Activated T-cell treated with anti-CD3 and anti-CD28 coated beads for 48 hours (primary cell): ENCODE data around the gene ZNF264.

Experiments
- DNase-seq: peaks from one replicate; pipeline ENCODE4 v3.0.0-alpha.2; 2020; ENCODE audit warnings: low read depth

The ZNF264 gene

DNA sequence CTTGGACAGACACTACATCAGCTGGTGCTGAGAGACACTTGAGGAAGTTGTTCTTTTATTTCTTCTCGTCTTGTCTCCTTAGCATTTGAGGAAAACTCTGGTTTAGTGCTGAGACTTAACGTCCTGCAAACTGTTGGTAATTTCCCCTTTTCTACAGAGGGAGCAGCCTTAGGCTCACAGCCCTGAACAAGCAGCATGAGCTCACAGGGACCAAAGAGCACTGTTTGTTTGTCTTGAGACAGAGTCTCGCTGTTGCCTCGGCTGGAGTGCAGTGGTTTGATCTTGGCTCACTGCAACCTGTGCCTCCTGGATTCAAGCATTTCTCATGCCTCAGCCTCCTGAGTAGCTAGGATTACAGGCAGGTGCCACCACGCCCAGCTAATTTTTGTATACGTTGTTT lies 54.7 kb downstream of the ZNF264 start:
- no peak for DNase-seq

DNA sequence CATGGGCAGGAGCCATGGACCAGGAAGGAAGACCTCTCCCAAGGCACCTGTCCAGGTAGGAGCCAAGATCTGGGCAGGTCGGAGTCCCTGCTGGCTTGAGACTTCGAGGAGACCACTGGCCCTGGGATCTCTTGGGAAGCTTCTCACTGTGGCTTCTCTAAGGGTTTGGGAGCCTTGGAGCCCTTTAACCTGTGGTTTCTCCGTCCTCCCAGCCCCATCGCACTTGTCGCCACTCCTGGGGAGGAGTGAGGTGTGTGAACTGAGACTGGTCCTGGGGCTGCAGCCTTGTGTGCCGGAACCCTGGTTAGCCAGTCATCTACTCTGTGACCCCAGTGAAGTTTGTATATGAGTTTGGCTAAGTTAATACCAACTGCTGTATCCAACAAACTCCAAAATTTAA lies 57.3 kb downstream of the ZNF264 start:
- DNase-seq, result no peak

DNA sequence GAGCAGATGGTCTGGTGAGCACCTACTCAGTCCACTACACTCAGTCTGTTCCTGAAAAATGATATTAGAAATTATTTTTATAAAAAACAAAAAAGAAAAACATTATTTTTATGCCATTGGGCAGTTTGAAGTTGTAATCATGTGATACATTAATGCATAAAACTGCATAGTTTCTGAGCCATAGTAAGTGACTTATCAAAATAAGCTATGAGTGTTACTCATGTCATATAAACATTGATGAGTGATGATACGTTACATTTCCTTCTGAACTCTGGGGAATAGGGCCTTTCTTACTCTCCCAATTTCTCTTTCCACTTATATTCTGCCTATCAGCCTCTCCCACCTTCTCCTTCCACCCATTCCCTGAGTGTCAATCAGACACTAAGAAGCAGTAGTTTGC lies 58.0 kb downstream of the ZNF264 start:
- DNase-seq, result no peak

DNA sequence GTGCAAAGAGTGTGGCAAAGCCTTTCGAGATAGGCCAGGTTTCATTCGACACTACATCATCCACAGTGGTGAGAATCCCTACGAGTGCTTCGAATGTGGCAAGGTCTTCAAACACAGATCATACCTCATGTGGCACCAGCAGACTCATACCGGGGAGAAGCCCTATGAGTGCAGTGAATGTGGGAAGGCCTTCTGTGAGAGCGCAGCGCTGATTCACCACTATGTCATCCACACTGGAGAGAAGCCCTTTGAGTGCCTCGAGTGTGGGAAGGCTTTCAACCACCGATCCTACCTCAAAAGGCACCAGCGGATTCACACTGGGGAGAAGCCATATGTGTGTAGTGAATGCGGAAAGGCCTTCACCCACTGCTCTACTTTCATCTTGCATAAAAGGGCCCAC lies 62.5 kb downstream of the ZNF264 start:
- peak; percentile 11 for DNase-seq

DNA sequence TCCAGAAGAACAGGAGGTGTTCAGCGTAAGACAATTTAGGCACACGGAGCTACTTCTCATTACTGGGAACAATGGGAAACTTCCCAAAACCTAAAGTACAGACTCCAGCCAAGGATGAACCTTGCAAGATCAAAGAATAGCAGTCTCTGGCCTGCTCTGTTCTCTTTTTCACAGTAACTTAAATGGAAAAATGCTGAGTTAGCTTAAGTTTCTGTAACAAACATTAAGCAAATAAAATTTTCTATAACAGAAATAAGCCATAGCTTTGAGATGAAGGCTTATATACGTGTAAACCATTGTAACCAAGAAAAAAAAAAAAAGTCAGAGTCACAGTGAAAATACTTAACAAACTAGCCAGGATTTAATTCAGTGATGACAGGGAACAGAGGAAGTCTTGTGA lies 70.7 kb downstream of the ZNF264 start:
- no peak for DNase-seq

DNA sequence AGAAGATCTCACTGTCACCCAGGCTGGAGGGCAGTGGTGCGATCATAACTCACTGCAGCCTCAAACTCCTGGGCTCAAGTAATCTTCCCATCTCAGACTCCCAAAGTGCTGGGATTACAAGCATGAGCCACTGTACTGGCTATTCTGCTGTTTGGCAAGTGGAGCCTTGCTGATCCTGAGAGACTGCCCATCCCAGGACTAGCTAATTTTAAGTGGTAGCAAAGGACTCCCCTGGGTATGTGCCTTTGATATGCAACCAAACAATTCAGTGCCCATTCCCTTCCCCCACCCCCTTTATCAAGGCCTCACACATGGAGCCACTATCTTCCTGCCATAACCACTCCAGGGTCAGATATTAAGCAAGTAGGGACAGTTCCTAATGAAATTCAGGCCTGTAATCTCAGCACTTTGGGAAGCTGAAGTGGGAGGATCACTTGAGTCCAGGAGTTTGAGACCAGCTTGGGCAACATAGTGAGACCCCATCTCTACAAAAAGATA lies 72.0 kb downstream of the ZNF264 start:
- no peak for DNase-seq

DNA sequence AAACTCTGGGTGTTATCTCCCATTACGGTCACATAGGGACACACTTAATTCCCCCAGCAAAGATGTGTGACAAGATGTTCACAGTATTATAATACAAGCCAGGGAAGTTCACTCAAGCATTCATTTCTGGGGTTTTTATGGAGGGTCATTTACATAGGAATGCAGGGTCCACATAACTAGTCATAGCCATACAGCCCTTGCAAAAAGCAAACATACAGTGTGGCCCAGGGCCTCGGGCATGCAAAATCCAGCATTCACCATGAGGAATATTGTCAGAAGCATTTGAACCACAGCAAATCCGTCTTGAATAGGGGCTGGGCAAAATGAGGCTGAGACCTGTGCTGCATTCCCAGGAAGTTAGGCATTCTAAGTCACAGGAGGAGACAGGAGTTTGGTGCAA lies 76.0 kb downstream of the ZNF264 start:
- DNase-seq, result no peak

DNA sequence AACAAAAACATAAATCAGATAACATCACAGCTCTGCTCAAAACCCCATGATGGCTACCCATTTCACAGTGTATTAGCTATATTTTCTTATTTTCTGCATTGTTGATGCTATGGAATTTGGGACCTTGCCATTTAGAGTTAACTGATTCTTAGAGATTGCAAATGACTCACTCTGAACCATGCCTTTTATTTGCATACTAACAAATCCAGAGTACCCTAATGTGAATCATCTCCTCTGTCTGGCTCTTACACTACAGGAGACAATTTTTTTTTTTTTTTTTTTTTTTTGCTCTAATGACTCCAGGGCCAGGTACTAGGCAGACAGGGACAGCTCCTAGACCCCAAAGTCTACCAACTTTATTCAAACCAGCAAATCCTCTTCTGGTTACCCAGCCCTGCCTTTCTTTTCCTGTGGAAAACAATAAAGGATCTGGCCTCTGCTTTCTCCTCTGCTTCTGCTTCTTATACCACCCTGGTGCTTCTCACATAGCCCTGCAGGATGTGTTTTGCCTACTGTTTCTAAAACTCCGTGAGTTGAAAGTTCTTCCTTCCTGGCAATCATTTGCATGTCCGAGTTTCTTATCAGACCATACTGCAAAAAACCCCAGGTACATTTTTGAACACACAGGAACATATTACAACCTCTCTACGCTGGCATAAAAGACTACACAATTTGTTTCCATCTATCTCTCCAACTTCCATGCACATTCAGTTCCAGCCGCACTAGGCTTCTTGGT lies 78.4 kb downstream of the ZNF264 start:
- no peak for DNase-seq

DNA sequence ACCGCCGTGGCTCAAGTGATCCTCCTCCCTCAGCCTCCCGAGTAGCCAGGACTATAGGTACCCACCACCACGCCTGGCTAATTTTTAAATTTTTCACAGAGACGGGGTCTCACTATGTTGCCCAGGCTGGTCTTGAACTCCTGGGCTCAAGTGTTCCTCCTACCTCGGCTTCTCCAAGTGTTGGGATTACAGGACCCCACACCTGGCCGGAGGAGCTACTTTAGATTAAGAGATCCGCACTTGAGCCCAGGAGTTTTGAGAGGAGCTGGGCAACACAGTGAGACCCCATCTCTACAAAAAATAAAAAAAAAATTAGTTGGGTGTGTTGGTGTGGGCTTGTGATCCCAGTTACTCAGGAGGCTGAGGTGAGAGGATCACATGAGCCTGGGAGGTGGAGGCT lies 80.0 kb downstream of the ZNF264 start:
- no peak for DNase-seq
